Sigmoid colon (tissue), 7 donors: Measurements from ENCODE around the gene SLC24A4. TPM values are rescaled to one million over a fixed set of nuclear protein-coding genes. Genes with fewer than 3 reads are reported as not detected.

Source experiments
- DNase-seq: peaks from one replicate; pipeline ENCODE4 v3.0.0-alpha.2; 2019
- H3K27ac ChIP-seq, 4 donors: fragments of 200-600 bp; sonication (generic); one replicate each; pipeline ENCODE4 v1.5.1; 2016 to 2019; ENCODE audit warnings: mild to moderate bottlenecking in 1 of 4
- H3K27me3 ChIP-seq, 3 donors: fragments of 200-600 bp; sonication (generic); one replicate each; pipeline ENCODE4 v1.5.1; 2019; ENCODE audit warnings: mild to moderate bottlenecking in 1 of 3
- H3K36me3 ChIP-seq, 4 donors: fragments of 200-600 bp; sonication (generic); one replicate each; pipeline ENCODE4 v1.5.1; 2016 to 2019
- H3K4me1 ChIP-seq, 4 donors: fragments of 200-600 bp; sonication (generic); one replicate each; pipeline ENCODE4 v1.5.1; 2017 to 2019
- H3K4me3 ChIP-seq, 4 donors: fragments of 200-600 bp; sonication (generic); one replicate each; pipeline ENCODE4 v1.5.1; 2017 to 2019; ENCODE audit warnings: mild to moderate bottlenecking in 2 of 4, moderate library complexity in 1 of 4
- H3K9me3 ChIP-seq, 4 donors: fragments of 200-600 bp in 3 of 4; sonication (generic) in 3 of 4; one replicate each; pipeline versions ENCODE4 v1.5.1 to v1.6.1; 2013 to 2019
- CTCF ChIP-seq, 4 experiments: fragments of 450-650 bp in 3 of 4; fragments of 200-600 bp in 1 of 4; IDR thresholded peaks; one replicate each; pipeline ENCODE4 v1.5.1; 2016 to 2019; ENCODE audit warnings: antibody characterized with exemption in 4 of 4, mild to moderate bottlenecking in 3 of 4, moderate library complexity in 2 of 4
- EP300 ChIP-seq, 4 donors: sonication (generic); formaldehyde crosslinking; IDR thresholded peaks; one replicate each; pipeline ENCODE4 v1.6.1; 2017; ENCODE audit warnings: antibody characterized with exemption in 4 of 4
- POLR2A ChIP-seq, 2 donors: fragments of 450-650 bp; IDR thresholded peaks; one replicate each; pipeline ENCODE4 v1.6.1; 2016; ENCODE audit warnings: antibody characterized with exemption in 2 of 2, mild to moderate bottlenecking in 2 of 2, moderate library complexity in 2 of 2
- POLR2AphosphoS5 ChIP-seq, 4 donors: sonication (generic); formaldehyde crosslinking; IDR thresholded peaks; one replicate each; pipeline ENCODE4 v1.6.1; 2017; ENCODE audit warnings: antibody characterized with exemption in 4 of 4
- WGBS, 2 donors: extraction: QIAGEN DNeasy Blood & Tissue Kit; methylation state at CpG; one replicate each; pipeline ENCODE4 v1.1.7; 2013; 5-methylcytosine and 5-hydroxymethylcytosine counted together
- intact Hi-C: fragments of 100-400 bp; cut with DNase I; formaldehyde crosslinking; loops from one replicate; pipeline ENCODE4 v1.15.1; 2023
- polyA plus RNA-seq, 3 donors: library from polyadenylated mRNA; stranded (reverse); fragments of 200-250 nt; gene quantifications; one replicate each; pipeline ENCODE4 v1.2.3, GENCODE V29; 2013
- total RNA-seq, 4 donors: library from RNA; depleted of rRNA; stranded (reverse); fragments of >200 nt; gene quantifications; one replicate each; pipeline ENCODE4 v1.1.0, GENCODE V29; 2016
- donor health status: healthy with polysubstance abuse.
- donor health status: Bipolar disorder and iron deficiency.
- donor health status: healthy.

SLC24A4 gene
- total and polyA plus RNA-seq, 7 donors: under 0.01 to 1.4 (median 0.77) TPM; not detected in 1

GRCh38 chr14:92500491-92500941 lies 177.6 kb downstream of the SLC24A4 start:
- Histone ChIP-seq H3K4me1 (peaks cover 0 to 12% (median 6%) of the 10 kb centered on the region in 4 donors), H3K4me3 (no peak overlapping the region), H3K9me3 (no peaks in the 10 kb centered on the region), H3K36me3 (no peaks in the 10 kb centered on the region), H3K27ac (no peak overlapping the region), H3K27me3 (no peaks in the 10 kb centered on the region)
- no peak for DNase-seq
- intact Hi-C loops: no loop called here
- 74 to 85% methylated on average over 6 of the region's 6 CpGs for WGBS, 2 donors
- TF ChIP-seq POLR2AphosphoS5 (IDR thresholded peaks at IDR 0.05): no peak
- TF ChIP-seq CTCF (IDR thresholded peaks at IDR 0.05): no peak
- TF ChIP-seq POLR2A (IDR thresholded peaks at IDR 0.05): no peak
- TF ChIP-seq EP300 (IDR thresholded peaks at IDR 0.05): no peak

- no peak for DNase-seq
- 88% methylated on average over 5 of the region's 5 CpGs for WGBS, 2 donors
- TF ChIP-seq POLR2AphosphoS5 (IDR thresholded peaks at IDR 0.05) (no peak), POLR2A (IDR thresholded peaks at IDR 0.05) (no peak), EP300 (IDR thresholded peaks at IDR 0.05) (no peak), CTCF (IDR thresholded peaks at IDR 0.05) (no peak)
- H3K36me3 ChIP-seq: no peaks in the 10 kb centered on the region
- H3K9me3 ChIP-seq: no peaks in the 10 kb centered on the region
- H3K4me3 ChIP-seq: no peak overlapping the region
- no peaks in the 10 kb centered on the region for H3K27me3 ChIP-seq
- intact Hi-C loops: no loop called here
- peaks cover 0 to 12% (median 6%) of the 10 kb centered on the region in 4 donors for H3K4me1 ChIP-seq
- H3K27ac ChIP-seq: no peak overlapping the region
Observed at GRCh38 chr14:92501891-92502351, 179.0 kb downstream of the SLC24A4 start.

GRCh38 chr14:92502541-92503286 lies 179.7 kb downstream of the SLC24A4 start:
- peak; percentile 52 for DNase-seq
- H3K4me1 ChIP-seq: peaks cover 0 to 12% (median 6%) of the 10 kb centered on the region in 4 donors
- no peaks in the 10 kb centered on the region for H3K9me3 ChIP-seq
- intact Hi-C loops: no loop called here
- WGBS, 2 donors: 83 to 91% methylated on average over 9 of the region's 9 CpGs
- no peaks in the 10 kb centered on the region for H3K36me3 ChIP-seq
- no peaks in the 10 kb centered on the region for H3K27me3 ChIP-seq
- no peak for TF ChIP-seq EP300 (IDR thresholded peaks at IDR 0.05)
- TF ChIP-seq CTCF (IDR thresholded peaks at IDR 0.05): no peak
- no peak for TF ChIP-seq POLR2A (IDR thresholded peaks at IDR 0.05)
- no peak for TF ChIP-seq POLR2AphosphoS5 (IDR thresholded peaks at IDR 0.05)
- no peak overlapping the region for H3K4me3 ChIP-seq
- H3K27ac ChIP-seq: no peak overlapping the region

GRCh38 chr14:92503756-92504491 lies 181.0 kb downstream of the SLC24A4 start:
- intact Hi-C loops: no loop called here
- Histone ChIP-seq H3K9me3 (no peaks in the 10 kb centered on the region), H3K27me3 (no peaks in the 10 kb centered on the region), H3K4me3 (no peak overlapping the region), H3K27ac (peak overlapping the region in 1 of 4 donors; percentile 8), H3K4me1 (peaks cover 0 to 12% (median 6%) of the 10 kb centered on the region in 4 donors), H3K36me3 (no peaks in the 10 kb centered on the region)
- peak; percentile 45 for DNase-seq
- TF ChIP-seq EP300 (IDR thresholded peaks at IDR 0.05): no peak
- no peak for TF ChIP-seq CTCF (IDR thresholded peaks at IDR 0.05)
- TF ChIP-seq POLR2A (IDR thresholded peaks at IDR 0.05): no peak
- no peak for TF ChIP-seq POLR2AphosphoS5 (IDR thresholded peaks at IDR 0.05)
- 57 to 72% methylated on average over 4 of the region's 4 CpGs for WGBS, 2 donors
